ENCODE data around the gene GREM1. TPM values are rescaled to one million over a fixed set of nuclear protein-coding genes. Genes with fewer than 3 reads are reported as not detected.

The GREM1 gene
- total and polyA plus RNA-seq, 4 donors, result 0.06 to 2.4 (median 1.7) TPM

GRCh38 chr15:32778391-32779176 lies 60.8 kb downstream of the GREM1 start:
- Histone ChIP-seq H3K4me3 (no peak overlapping the region), H3K9ac (ENCODE audit: insufficient read depth in 1 of 2, low read length in 2 of 2) (no peak overlapping the region), H3K27me3 (ENCODE audit: control insufficient read depth in 3 of 3, insufficient read depth in 3 of 3, low read length in 2 of 3) (no peaks in the 10 kb centered on the region), H3K4me1 (ENCODE audit: control insufficient read depth in 5 of 5, insufficient read depth in 5 of 5, low read length in 5 of 5) (no peaks in the 10 kb centered on the region), H3K9me3 (ENCODE audit: control insufficient read depth in 4 of 4, insufficient read depth in 3 of 4, low read length in 3 of 4) (peaks cover 0 to 11% (median 0%) of the 10 kb centered on the region in 4 donors), H3K36me3 (ENCODE audit: control insufficient read depth in 4 of 4, insufficient read depth in 4 of 4, low read length in 4 of 4) (no peaks in the 10 kb centered on the region), H3K27ac (ENCODE audit: low read depth in 1 of 2, low read length in 1 of 2) (no peak overlapping the region)
- TF ChIP-seq CTCF (IDR thresholded peaks at IDR 0.05; ENCODE audit: control extremely low read depth, extremely low read depth), result no peak
- WGBS, 2 donors, result 90 to 91% methylated on average over 4 of the region's 4 CpGs
- ATAC-seq (ENCODE audit: insufficient read depth, low FRiP score), result no peak
- DNase-seq, result no peak

- Histone ChIP-seq H3K4me1 (ENCODE audit: control insufficient read depth in 5 of 5, insufficient read depth in 5 of 5, low read length in 5 of 5) (no peaks in the 10 kb centered on the region), H3K27me3 (ENCODE audit: control insufficient read depth in 3 of 3, insufficient read depth in 3 of 3, low read length in 2 of 3) (peaks cover 0 to 2% (median 0%) of the 10 kb centered on the region in 3 donors), H3K9ac (ENCODE audit: insufficient read depth in 1 of 2, low read length in 2 of 2) (no peak overlapping the region), H3K27ac (ENCODE audit: low read depth in 1 of 2, low read length in 1 of 2) (no peak overlapping the region), H3K9me3 (ENCODE audit: control insufficient read depth in 4 of 4, insufficient read depth in 3 of 4, low read length in 3 of 4) (peaks cover 0 to 11% (median 0%) of the 10 kb centered on the region in 4 donors), H3K36me3 (ENCODE audit: control insufficient read depth in 4 of 4, insufficient read depth in 4 of 4, low read length in 4 of 4) (no peaks in the 10 kb centered on the region), H3K4me3 (no peak overlapping the region)
- DNase-seq, result no peak
- no peak for TF ChIP-seq CTCF (IDR thresholded peaks at IDR 0.05; ENCODE audit: control extremely low read depth, extremely low read depth)
- no peak for ATAC-seq (ENCODE audit: insufficient read depth, low FRiP score)
- WGBS, 2 donors, result 75 to 78% methylated on average over 3 of the region's 3 CpGs
Observed at GRCh38 chr15:32781781-32782180, 64.0 kb downstream of the GREM1 start.

- DNase-seq, result no peak
- Histone ChIP-seq H3K9me3 (ENCODE audit: control insufficient read depth in 4 of 4, insufficient read depth in 3 of 4, low read length in 3 of 4) (no peaks in the 10 kb centered on the region), H3K36me3 (ENCODE audit: control insufficient read depth in 4 of 4, insufficient read depth in 4 of 4, low read length in 4 of 4) (no peaks in the 10 kb centered on the region), H3K27ac (ENCODE audit: low read depth in 1 of 2, low read length in 1 of 2) (no peak overlapping the region), H3K27me3 (ENCODE audit: control insufficient read depth in 3 of 3, insufficient read depth in 3 of 3, low read length in 2 of 3) (peaks cover 0 to 2% (median 0%) of the 10 kb centered on the region in 3 donors), H3K4me3 (no peak overlapping the region), H3K9ac (ENCODE audit: insufficient read depth in 1 of 2, low read length in 2 of 2) (no peak overlapping the region), H3K4me1 (ENCODE audit: control insufficient read depth in 5 of 5, insufficient read depth in 5 of 5, low read length in 5 of 5) (no peaks in the 10 kb centered on the region)
- no peak for ATAC-seq (ENCODE audit: insufficient read depth, low FRiP score)
- TF ChIP-seq CTCF (IDR thresholded peaks at IDR 0.05; ENCODE audit: control extremely low read depth, extremely low read depth), result no peak
Observed at GRCh38 chr15:32784581-32784980, 66.8 kb downstream of the GREM1 start.

All from lung (tissue), 12 donors.